GM12878 (cell line): ENCODE results near the gene MAML2. TPM values are rescaled to one million over a fixed set of nuclear protein-coding genes. Genes with fewer than 3 reads are reported as not detected.

Experiments
- ATAC-seq: fragments of 200-7000 bp; cut with Tn5 transposase; 3 replicates; pipeline ENCODE4 v1.9.1; 2020; ENCODE audit warnings: mild to moderate bottlenecking, moderate library complexity
- BruUV-seq: library from RNA; stranded (reverse); fragments of 400-500 nt; replicated peaks from 2 replicates; lab custom pipeline; 2021; lab: Mats Ljungman, UMichigan
- CTCF ChIA-PET: fragments of 300-600 bp; sonication (Branson Sonifier 250); formaldehyde crosslinking; extraction: SDS; loops from one replicate; lab custom pipeline; 2021; ENCODE audit warnings: inconsistent platforms; lab: Yijun Ruan, JAX
- POLR2A ChIA-PET: fragments of 350-600 bp; formaldehyde crosslinking; extraction: SDS; loops from one replicate; lab custom pipeline; 2021; ENCODE audit warnings: inconsistent platforms; lab: Charles Lee
- RAD21 ChIA-PET: fragments of 300-600 bp; sonication (Branson Sonifier 250); formaldehyde crosslinking; loops from one replicate; lab custom pipeline; 2023; ENCODE audit warnings: antibody characterized with exemption; ENCODE audit not compliant: unreplicated experiment; lab: Charles Lee
- SMC1A ChIA-PET: fragments of 300-600 bp; sonication (Branson Sonifier 250); formaldehyde crosslinking; loops from one replicate; lab custom pipeline; 2023; ENCODE audit not compliant: unreplicated experiment, uncharacterized antibody; lab: Charles Lee
- DNase-seq: peaks from one replicate; pipeline ENCODE4 v3.0.0-alpha.2; 2011; ENCODE audit warnings: low read depth, low spot score
- FAIRE-seq: peaks from 3 replicates; lab custom pipeline; 2011; peaks lifted over from hg19 to GRCh38; lab: Jason Lieb, UNC
- H2AFZ ChIP-seq: 2 replicates; pipeline ENCODE4 v1.6.0; 2011; ENCODE audit warnings: low read depth, low read length, control low read depth; ENCODE audit not compliant: control insufficient read depth
- H3K27ac ChIP-seq: 2 replicates; pipeline ENCODE4 v1.5.1; 2011; ENCODE audit warnings: control low read depth; ENCODE audit not compliant: control insufficient read depth, insufficient read depth
- H3K27me3 ChIP-seq, 2 experiments: replicated peaks in 1 of 2; 2 replicates each; pipeline versions ENCODE4 v1.6.0 to v1.6.1; 2011; ENCODE audit warnings: low read length in 1 of 2; ENCODE audit not compliant: control insufficient read depth in 2 of 2, insufficient read depth in 2 of 2
- H3K36me3 ChIP-seq, 2 experiments: 2 replicates each; pipeline ENCODE4 v1.5.1; 2011; ENCODE audit warnings: low read length in 1 of 2; ENCODE audit not compliant: control insufficient read depth in 2 of 2, insufficient read depth in 2 of 2
- H3K4me1 ChIP-seq: 2 replicates; pipeline ENCODE4 v1.6.1; 2011; ENCODE audit warnings: mild to moderate bottlenecking, low read length, moderate library complexity, mixed read lengths; ENCODE audit not compliant: control insufficient read depth, insufficient read depth
- H3K4me2 ChIP-seq: 2 replicates; pipeline ENCODE4 v1.6.0; 2011; ENCODE audit warnings: control low read depth; ENCODE audit not compliant: control insufficient read depth, insufficient read depth
- H3K4me3 ChIP-seq: fragments of 200-600 bp; sonication (generic); 2 replicates; pipeline ENCODE4 v1.5.1; 2016
- H3K79me2 ChIP-seq: 2 replicates; pipeline ENCODE4 v1.6.0; 2011; ENCODE audit warnings: low read length; ENCODE audit not compliant: control insufficient read depth, insufficient read depth
- H3K9ac ChIP-seq: 2 replicates; pipeline ENCODE4 v1.8.0; 2011; ENCODE audit warnings: low read length, control low read depth, mixed read lengths; ENCODE audit not compliant: control insufficient read depth, insufficient read depth
- H3K9me3 ChIP-seq: replicated peaks from 3 replicates; pipeline ENCODE4 v1.5.1; 2011; ENCODE audit warnings: mild to moderate bottlenecking, low read length; ENCODE audit not compliant: control insufficient read depth, insufficient read depth
- H4K20me1 ChIP-seq: 2 replicates; pipeline ENCODE4 v1.6.0; 2011; ENCODE audit not compliant: control insufficient read depth, insufficient read depth
- BMI1 ChIP-seq: fragments of 450-650 bp; IDR thresholded peaks from 2 replicates; pipeline ENCODE4 v1.6.1; 2016; ENCODE audit warnings: mild to moderate bottlenecking, moderate library complexity, borderline replicate concordance
- CBFB ChIP-seq: IDR thresholded peaks from 2 replicates; pipeline ENCODE4 v1.6.1; 2016; ENCODE audit warnings: antibody characterized with exemption, low read depth
- CHD4 ChIP-seq: fragments of 200-600 bp; sonication (generic); IDR thresholded peaks from 2 replicates; pipeline ENCODE4 v1.6.1; 2016; ENCODE audit warnings: mild to moderate bottlenecking
- IKZF1 ChIP-seq: fragments of 450-650 bp; conservative IDR thresholded peaks from 2 replicates; pipeline ENCODE4 v1.6.1; 2017; ENCODE audit warnings: antibody characterized with exemption, mild to moderate bottlenecking
- MAX ChIP-seq: IDR thresholded peaks from 2 replicates; pipeline ENCODE4 v1.6.1; 2012; ENCODE audit warnings: low read depth, low read length, improper control_type of control experiment
- MTA3 ChIP-seq: IDR thresholded peaks from 2 replicates; pipeline ENCODE4 v1.6.1; 2012; ENCODE audit warnings: low read length, inconsistent platforms, borderline replicate concordance
- NR2C1 ChIP-seq: fragments of 450-650 bp; IDR thresholded peaks from 2 replicates; pipeline ENCODE4 v1.6.1; 2017; ENCODE audit warnings: antibody characterized with exemption, mild to moderate bottlenecking, moderate library complexity
- NRF1 ChIP-seq: conservative IDR thresholded peaks from 2 replicates; pipeline ENCODE4 v1.6.1; 2011; ENCODE audit warnings: mild to moderate bottlenecking, low read depth, low read length, improper control_type of control experiment
- POU2F2 ChIP-seq: IDR thresholded peaks from 3 replicates; pipeline ENCODE4 v1.6.1; 2011; ENCODE audit warnings: low read depth, mild to moderate bottlenecking, low read length, borderline replicate concordance
- RAD21 ChIP-seq: IDR thresholded peaks from 2 replicates; pipeline ENCODE4 v1.6.1; 2011; ENCODE audit warnings: mild to moderate bottlenecking, low read depth, low read length, moderate library complexity; ENCODE audit not compliant: insufficient read depth
- RELA ChIP-seq: fragments of 450-650 bp; IDR thresholded peaks from 2 replicates; pipeline ENCODE4 v1.8.0; 2014; ENCODE audit warnings: borderline replicate concordance; ENCODE audit not compliant: partially characterized antibody
- RFX5 ChIP-seq: IDR thresholded peaks from 2 replicates; pipeline ENCODE4 v1.6.1; 2011; ENCODE audit warnings: low read depth, low read length, improper control_type of control experiment
- SIX5 ChIP-seq: IDR thresholded peaks from 2 replicates; pipeline ENCODE4 v1.6.1; 2011; ENCODE audit warnings: mild to moderate bottlenecking, low read depth, low read length, moderate library complexity; ENCODE audit not compliant: severe bottlenecking
- SMAD5 ChIP-seq: IDR thresholded peaks from 2 replicates; pipeline ENCODE4 v1.6.1; 2016; ENCODE audit warnings: antibody characterized with exemption, low read depth
- STAT3 ChIP-seq: IDR thresholded peaks from 2 replicates; pipeline ENCODE4 v1.6.1; 2011; ENCODE audit warnings: low read depth, low read length, improper control_type of control experiment
- ZNF207 ChIP-seq: fragments of 450-650 bp; IDR thresholded peaks from 2 replicates; pipeline ENCODE4 v1.6.1; 2014; ENCODE audit warnings: antibody characterized with exemption, mild to moderate bottlenecking, borderline replicate concordance
- WGBS: methylation state at CpG from one replicate; pipeline ENCODE4 v1.1.6; 2016; ENCODE audit warnings: low lambda C conversion rate; ENCODE audit not compliant: insufficient replicate concordance, insufficient coverage; ENCODE audit errors: missing lambda C conversion rate; 5-methylcytosine and 5-hydroxymethylcytosine counted together
- in situ Hi-C: fragments of 300-500 bp; cut with MboI; formaldehyde crosslinking; loops from 9 replicates; pipeline ENCODE4 v1.14.3; 2018; ENCODE audit warnings: mixed read lengths
- intact Hi-C: fragments of 100-400 bp; cut with micrococcal nuclease; formaldehyde crosslinking; loops from one replicate; pipeline ENCODE4 v1.14.2; 2022; ENCODE audit not compliant: unreplicated experiment
- polyA plus RNA-seq, 11 experiments: library from polyadenylated mRNA; depleted of rRNA in 4 of 11; unstranded in 6 of 11; stranded (reverse) in 5 of 11; fragments of >200 nt; fragmentation: Nextera tagmentation in 4 of 11; fragmentation: Illumina TruSeq in 1 of 11; extraction: Ambion mirVana in 4 of 11; extraction: Trizol in 1 of 11; gene quantifications; 1 replicate in 1 of 11; 2 replicates in 10 of 11; pipeline versions ENCODE4 v1.2.1 to v1.2.3, GENCODE V29; 2011 to 2016; ENCODE audit warnings: inconsistent platforms in 2 of 11, missing spikeins in 2 of 11, low read depth in 1 of 11
- total RNA-seq, 4 experiments: library from RNA; depleted of rRNA in 3 of 4; stranded (reverse); fragments of >200 nt in 3 of 4; fragmentation: Illumina TruSeq in 1 of 4; extraction: Trizol in 1 of 4; gene quantifications; 2 replicates each; pipeline versions ENCODE4 v1.2.1 to v1.2.3, GENCODE V29; 2013 to 2021
- TF ChIP-seq, protein P1 (sequence below): fragments of 450-650 bp; IDR thresholded peaks from 2 replicates; pipeline ENCODE4 v1.6.1; 2018; ENCODE audit warnings: borderline replicate concordance, mild to moderate bottlenecking; ENCODE audit not compliant: partially characterized antibody
- TF ChIP-seq, protein P2 (sequence below): fragments of 450-650 bp; IDR thresholded peaks from 2 replicates; pipeline ENCODE4 v1.6.1; 2017; ENCODE audit warnings: low read depth, mild to moderate bottlenecking, moderate library complexity

Gene MAML2
- total and polyA plus RNA-seq, 10 of the 15 experiments (the other 5 are each of a cell fraction or from before 2014, with no cell fraction given): 2.5 to 15.1 (median 12.0) TPM

DNA sequence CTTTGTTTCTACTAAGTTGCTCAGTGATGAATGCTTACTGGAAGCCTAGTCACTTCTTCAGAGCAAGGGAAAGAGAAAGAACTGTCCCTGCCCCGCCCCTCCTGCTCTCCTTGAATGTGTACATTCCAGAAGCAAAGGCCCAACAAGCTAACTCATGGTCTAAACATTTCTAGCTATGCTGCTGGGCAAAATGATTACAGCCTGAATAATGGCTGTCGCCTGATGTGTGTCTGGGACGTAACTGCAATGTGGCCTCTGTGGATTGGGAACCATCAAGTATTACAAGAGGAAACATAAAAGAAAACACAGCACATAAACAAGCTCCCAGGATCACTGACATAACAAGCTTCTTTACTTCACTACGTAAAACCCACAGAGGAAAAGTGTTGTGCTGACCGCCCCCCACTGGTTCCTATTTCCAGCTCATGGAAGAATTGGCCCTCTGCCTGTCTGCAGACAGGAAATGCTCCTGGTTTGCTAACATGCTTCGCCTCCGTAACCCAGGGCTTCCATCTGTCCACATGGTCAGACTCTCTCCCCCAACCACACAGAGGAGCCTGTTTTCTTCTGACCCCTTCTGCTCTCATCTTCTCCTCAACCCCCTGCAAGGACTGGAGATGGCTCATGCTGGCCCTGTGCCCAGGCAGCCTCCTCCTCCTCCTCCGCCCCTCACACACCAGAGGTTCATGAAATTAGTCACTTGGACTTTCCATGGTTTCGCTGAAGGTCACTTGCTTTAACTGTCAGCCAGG is 187.2 kb downstream of the MAML2 start:
- H4K20me1 ChIP-seq: no peaks in the 10 kb centered on the region
- BruUV-seq: no TSS peak
- no peaks in the 10 kb centered on the region; a peak in 1 of 4 replicates for H3K36me3 ChIP-seq
- in situ Hi-C loops (no loop called here), intact Hi-C loops (loop anchor here (1.0 kb wide), 2 partner anchors 81 to 182 kb away; no protein-coding TSS in a partner anchor)
- peak overlapping the region; percentile 87 for H3K27ac ChIP-seq
- H3K4me1 ChIP-seq: peaks cover 37% of the 10 kb centered on the region
- H3K4me2 ChIP-seq: peak overlapping the region; percentile 76
- ChIA-PET SMC1A (interaction anchor here (0.6 to 3.2 kb wide), 21 partner anchors 9 to 238 kb away, joined by 3 to 12 read pairs (median 4); no protein-coding TSS in a partner anchor), POLR2A (interaction anchor here (1.0 to 1.5 kb wide), 4 partner anchors 14 to 43 kb away, joined by 3 to 6 read pairs (median 4); no protein-coding TSS in a partner anchor), RAD21 (interaction anchor here (0.8 to 1.9 kb wide), 16 partner anchors 21 to 307 kb away, joined by 3 to 9 read pairs (median 4); partner anchors contain the start of genes CCDC82 and JRKL), CTCF (interaction anchor here (0.7 to 3.0 kb wide), 13 partner anchors 10 to 320 kb away, joined by 3 to 10 read pairs (median 3); partner anchors contain the start of gene MAML2)
- H3K4me3 ChIP-seq: 0 out of 2 replicates have a peak overlapping the region, but pooled peaks have one; percentile 2
- peak; percentile 89 for ATAC-seq
- WGBS: 36% methylated on average over 9 of the region's 9 CpGs
- FAIRE-seq: peak; percentile 44
- no peak overlapping the region for H2AFZ ChIP-seq
- H3K27me3 ChIP-seq: no peaks in the 10 kb centered on the region
- H3K9ac ChIP-seq: peak overlapping the region; percentile 50
- DNase-seq: peak; percentile 76
- H3K9me3 ChIP-seq: no peaks in the 10 kb centered on the region
- H3K79me2 ChIP-seq: peaks cover 15% of the 10 kb centered on the region
- TF ChIP-seq STAT3 (no peak), SIX5 (no peak), POU2F2 (peak; percentile 72; the same call in 1 of the 3 replicates), RELA (peak; percentile 96), CHD4 (no peak), RFX5 (no peak), NRF1 (no peak), CBFB (peak; percentile 85), MTA3 (peak; percentile 92; the same call in 1 of the 2 replicates), ZNF207 (no peak), RAD21 (peak; percentile 18), NR2C1 (no peak), SMAD5 (no peak), MAX (no peak), BMI1 (peak; percentile 70), IKZF1 (peak; percentile 95; the same call in 1 of the 2 replicates)
- TF ChIP-seq, protein P1, sequence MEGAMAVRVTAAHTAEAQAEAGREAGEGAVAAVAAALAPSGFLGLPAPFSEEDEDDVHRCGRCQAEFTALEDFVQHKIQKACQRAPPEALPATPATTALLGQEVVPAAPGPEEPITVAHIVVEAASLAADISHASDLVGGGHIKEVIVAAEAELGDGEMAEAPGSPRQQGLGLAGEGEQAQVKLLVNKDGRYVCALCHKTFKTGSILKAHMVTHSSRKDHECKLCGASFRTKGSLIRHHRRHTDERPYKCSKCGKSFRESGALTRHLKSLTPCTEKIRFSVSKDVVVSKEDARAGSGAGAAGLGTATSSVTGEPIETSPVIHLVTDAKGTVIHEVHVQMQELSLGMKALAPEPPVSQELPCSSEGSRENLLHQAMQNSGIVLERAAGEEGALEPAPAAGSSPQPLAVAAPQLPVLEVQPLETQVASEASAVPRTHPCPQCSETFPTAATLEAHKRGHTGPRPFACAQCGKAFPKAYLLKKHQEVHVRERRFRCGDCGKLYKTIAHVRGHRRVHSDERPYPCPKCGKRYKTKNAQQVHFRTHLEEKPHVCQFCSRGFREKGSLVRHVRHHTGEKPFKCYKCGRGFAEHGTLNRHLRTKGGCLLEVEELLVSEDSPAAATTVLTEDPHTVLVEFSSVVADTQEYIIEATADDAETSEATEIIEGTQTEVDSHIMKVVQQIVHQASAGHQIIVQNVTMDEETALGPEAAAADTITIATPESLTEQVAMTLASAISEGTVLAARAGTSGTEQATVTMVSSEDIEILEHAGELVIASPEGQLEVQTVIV: no peak
- TF ChIP-seq, protein P2, sequence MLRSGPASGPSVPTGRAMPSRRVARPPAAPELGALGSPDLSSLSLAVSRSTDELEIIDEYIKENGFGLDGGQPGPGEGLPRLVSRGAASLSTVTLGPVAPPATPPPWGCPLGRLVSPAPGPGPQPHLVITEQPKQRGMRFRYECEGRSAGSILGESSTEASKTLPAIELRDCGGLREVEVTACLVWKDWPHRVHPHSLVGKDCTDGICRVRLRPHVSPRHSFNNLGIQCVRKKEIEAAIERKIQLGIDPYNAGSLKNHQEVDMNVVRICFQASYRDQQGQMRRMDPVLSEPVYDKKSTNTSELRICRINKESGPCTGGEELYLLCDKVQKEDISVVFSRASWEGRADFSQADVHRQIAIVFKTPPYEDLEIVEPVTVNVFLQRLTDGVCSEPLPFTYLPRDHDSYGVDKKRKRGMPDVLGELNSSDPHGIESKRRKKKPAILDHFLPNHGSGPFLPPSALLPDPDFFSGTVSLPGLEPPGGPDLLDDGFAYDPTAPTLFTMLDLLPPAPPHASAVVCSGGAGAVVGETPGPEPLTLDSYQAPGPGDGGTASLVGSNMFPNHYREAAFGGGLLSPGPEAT: peak; percentile 81
